ENCODE data around the gene GULP1.
"Not testable (repeated sequence)": the region's sequence is repeated elsewhere in the genome, so short reads cannot be mapped to it uniquely, and the experiment has no call there.

GULP1 gene

DNA sequence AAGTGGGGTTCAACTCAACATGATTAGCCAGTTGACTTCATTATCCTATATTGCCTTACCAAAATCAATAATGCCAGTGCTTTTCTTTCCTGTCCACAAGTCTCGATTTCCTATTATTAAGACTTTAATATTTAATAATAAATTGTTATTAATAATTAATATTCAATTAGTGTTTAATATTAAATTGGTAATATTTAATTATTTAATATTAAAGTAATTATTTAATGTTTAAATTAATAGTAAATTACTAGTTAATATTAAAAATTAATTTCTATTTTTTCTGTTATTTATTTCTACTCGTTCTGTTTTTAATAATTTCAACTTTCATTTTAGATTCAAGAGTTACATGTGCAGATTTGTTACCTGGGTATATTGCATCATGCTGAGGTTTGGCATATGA is 243.2 kb downstream of the GULP1 start:
- DNase-seq: no peak
- in situ Hi-C loops (cut with HindIII; ENCODE audit: low pct_ligation_motif_present, low pct_unique_long_range_greater_than_20kb, low sequenced_read_pairs): no loop called here

DNA sequence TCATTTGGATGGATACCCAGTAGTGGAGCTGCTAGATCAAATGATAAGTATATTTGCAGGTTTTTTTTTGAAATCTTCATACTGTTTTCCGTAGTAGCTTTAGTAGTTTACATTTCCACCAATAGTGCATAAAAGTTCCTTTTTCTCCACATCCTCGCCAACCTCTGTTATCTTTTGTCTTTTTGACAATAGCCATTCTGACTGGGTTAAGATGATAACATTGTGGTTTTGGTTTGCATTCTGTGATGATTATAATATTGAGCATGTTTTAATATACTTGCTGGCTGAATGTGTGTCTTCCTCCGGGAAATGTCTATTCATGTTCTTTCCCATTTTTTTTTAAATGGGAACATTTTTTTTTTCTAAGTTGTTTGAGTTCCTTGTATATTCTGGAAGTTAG is 260.0 kb downstream of the GULP1 start:
- DNase-seq: no peak
- in situ Hi-C loops (cut with HindIII; ENCODE audit: low pct_ligation_motif_present, low pct_unique_long_range_greater_than_20kb, low sequenced_read_pairs): no loop called here

DNA sequence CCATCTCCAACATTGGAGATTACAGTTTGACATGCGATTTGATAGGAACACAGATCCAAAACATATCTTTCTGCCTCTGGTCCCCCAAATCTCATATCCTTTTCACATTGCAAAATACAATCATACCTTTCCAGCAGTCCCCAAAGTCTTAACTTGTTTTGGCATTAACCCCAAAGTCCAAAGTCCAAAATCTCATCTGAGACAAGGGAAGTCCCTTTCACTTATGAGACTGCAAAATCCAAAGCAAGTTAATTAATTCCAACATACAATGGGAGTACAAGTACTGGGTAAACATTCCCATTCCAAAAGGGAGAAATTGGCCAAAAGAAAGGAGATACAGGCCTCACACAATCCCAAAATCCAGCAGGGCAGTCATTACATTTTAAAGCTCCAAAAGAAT is 265.4 kb downstream of the GULP1 start:
- DNase-seq: no peak
- in situ Hi-C loops (cut with HindIII; ENCODE audit: low pct_ligation_motif_present, low pct_unique_long_range_greater_than_20kb, low sequenced_read_pairs): no loop called here

DNA sequence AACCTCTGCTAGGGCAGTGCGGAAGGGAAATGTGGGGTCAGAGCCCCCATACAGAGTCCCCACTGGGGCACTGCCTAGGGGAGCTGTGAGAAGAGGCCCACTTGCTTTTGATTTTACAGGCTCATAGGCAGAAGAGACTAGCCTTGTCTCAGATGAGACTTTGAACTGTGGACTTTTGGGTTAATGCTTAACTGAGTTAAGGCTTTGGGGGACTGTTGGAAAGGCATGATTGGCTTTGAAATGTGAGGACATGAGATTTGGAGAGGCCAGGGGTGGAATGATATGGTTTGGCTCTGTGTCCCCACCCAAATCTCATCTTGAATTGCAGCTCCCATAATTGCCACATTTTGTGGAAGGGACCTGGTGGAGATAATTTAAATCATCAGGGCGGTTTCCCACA is 267.8 kb downstream of the GULP1 start:
- DNase-seq; in situ Hi-C loops (cut with HindIII; ENCODE audit: low pct_ligation_motif_present, low pct_unique_long_range_greater_than_20kb, low sequenced_read_pairs): not testable (repeated sequence)

DNA sequence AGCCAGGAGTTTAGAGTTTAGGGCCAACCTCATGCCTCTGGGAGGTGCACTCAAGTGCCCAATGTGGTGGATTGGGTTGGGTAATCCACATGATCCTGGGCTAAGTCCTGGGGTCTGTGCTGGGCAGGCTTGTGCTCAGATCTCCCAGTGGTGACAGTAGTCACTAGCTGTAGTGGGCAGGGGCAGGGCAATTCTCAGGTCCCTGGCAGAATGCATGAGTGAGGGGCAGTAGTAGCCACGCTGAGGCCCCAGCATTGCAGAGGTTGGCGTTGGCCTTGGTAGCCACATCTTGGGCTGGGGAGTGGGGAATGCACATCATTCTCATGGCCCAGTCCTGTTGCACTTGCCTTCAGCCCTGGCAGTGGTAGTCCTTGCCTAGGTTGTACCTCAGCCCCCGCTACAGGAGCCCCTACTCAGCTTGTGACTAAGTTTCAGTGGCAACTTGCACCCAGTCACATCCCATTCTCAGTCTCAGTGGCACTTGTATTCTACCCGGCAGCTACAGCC is 269.9 kb downstream of the GULP1 start:
- no peak for DNase-seq
- in situ Hi-C loops (cut with HindIII; ENCODE audit: low pct_ligation_motif_present, low pct_unique_long_range_greater_than_20kb, low sequenced_read_pairs): no loop called here

DNA sequence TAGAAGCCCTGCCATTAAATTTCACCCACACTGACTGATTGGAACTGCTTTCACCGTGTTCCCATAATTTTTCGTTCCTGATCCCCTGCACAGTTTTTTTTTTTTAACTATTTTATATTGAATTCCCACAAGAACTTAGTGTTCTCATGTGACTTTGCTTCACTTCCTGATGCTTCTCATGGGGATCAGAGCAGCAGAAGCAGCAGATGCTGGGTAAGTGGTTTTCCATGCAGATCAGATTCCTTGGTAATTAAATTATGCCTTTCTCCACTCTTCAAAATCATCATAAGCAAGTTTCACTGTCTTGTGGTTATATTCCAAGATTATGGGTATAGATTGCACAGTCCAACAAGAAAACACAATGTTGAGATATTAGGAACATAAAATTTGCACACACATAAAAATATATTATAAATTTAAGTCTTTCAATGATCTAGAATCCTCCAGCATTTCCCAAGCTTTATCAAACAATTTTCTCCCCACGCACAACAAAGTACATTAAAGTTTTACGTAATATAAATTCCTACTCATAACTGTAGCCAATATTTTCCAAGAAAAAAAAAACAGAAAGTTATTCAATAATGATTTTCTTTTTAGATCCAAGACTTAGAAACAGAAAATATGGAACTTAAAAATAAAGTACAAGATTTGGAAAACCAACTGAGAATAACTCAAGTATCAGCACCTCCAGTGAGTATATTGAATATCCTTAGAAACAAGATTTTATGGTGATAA is 277.9 kb downstream of the GULP1 start:
- DNase-seq: no peak
- in situ Hi-C loops (cut with HindIII; ENCODE audit: low pct_ligation_motif_present, low pct_unique_long_range_greater_than_20kb, low sequenced_read_pairs): no loop called here

DNA sequence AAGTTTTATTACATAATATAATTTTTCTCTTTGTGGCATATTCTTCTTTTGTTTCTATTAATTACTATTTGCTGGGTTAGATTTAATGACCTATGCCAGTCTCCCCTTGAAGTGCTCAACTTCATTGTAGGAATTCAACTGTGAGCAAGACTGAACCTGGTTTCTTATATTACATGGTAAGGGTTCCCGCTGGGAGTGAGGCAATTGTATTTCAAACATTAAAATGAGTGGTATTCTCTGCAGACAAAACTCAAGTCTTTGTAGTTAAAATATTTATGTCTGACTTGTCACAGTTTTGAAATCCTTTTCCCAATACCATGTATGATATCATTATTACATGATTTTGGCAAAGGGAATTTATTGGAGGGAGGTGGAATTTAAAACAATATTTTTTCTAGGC is 278.7 kb downstream of the GULP1 start:
- DNase-seq: no peak
- in situ Hi-C loops (cut with HindIII; ENCODE audit: low pct_ligation_motif_present, low pct_unique_long_range_greater_than_20kb, low sequenced_read_pairs): no loop called here

DNA sequence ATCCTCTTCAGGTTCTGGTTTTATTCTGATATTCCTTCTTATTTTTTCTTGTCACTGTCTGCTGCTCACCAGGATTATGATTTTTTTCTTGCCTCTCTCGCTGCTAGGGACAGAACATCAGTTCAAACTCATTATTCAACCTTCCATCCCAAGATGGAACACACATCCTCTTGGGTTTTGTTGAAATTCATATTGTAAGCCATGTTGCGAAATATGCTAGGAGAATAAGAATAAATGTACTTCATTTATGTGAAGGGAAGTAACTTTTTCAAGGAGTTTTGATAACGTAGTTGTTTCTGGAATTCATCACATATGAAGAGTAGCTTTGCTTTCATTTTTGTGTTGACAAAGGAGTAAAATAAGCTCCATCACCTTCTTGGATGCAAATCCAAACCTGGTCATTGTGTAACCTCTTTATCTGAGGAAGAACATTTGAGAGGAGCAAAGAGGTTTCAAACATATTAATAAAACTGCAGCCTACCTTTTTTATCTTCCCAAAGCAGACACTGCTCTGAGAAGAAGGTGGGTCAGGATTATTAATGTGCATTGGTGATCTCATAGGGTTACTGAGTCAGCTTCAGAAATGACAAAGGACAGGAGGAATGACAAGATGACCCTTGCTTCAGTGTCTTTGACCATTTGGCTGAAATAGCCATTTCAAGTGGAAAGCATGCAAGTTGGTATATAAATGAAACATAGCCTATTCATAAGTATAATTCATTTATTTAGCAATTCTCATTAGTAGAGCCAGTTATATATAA is 280.0 kb downstream of the GULP1 start:
- DNase-seq: no peak
- in situ Hi-C loops (cut with HindIII; ENCODE audit: low pct_ligation_motif_present, low pct_unique_long_range_greater_than_20kb, low sequenced_read_pairs): no loop called here

DNA sequence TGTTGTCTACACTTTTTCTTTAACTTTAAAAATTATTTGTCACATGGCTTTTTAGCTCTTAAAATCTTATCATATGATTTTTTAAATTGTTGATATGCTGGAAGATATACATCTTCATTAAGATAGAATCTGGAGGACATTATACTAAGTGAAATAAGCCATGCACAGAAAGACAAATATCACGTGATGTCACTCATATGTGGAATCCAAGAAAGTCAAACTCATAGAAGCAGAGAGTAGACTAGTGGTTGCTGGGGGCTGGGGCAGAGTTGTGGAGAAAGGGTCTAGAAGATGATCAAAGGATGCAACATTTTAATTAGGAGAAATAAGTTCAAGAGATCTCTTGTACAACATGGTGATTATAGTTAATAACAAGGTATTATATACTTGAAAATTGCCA is 280.9 kb downstream of the GULP1 start:
- DNase-seq: no peak
- in situ Hi-C loops (cut with HindIII; ENCODE audit: low pct_ligation_motif_present, low pct_unique_long_range_greater_than_20kb, low sequenced_read_pairs): no loop called here

DNA sequence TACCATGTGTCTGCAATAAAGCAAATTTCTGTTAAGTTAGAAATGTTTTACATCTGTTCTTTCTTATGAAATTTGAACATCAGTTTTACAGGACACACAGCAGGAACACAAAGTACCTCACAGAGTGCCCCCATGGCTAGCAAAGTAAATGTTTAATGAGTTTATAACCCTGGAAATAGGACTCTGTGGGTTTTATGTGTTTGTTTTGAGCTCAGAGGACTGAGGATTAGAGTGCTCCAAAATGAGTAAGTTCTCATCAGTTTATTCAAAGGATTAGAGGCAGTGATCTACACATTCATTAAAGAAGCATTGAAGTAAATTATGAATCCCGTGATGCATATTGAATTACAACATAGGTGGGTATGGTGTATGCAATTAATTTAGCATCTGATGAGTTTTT is 281.8 kb downstream of the GULP1 start:
- no peak for DNase-seq
- in situ Hi-C loops (cut with HindIII; ENCODE audit: low pct_ligation_motif_present, low pct_unique_long_range_greater_than_20kb, low sequenced_read_pairs): no loop called here

DNA sequence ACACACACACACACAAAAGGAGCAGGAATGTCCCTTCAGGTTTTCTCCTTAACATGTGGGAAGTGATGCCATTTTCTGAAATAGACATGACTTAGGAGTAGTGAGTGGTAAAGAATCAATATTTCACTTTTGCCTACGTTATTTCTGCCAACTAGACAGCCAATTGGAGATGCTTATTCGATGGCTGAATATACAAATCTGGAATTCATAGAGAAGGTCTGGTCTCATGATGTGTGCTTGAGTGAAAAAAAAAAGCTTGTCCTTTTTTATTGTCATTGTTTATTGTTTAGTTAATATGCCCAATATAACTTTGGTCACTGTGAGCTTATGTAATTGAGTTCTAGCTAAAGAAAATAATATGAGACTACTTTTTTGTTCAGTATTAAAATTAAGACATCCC is 284.3 kb downstream of the GULP1 start:
- in situ Hi-C loops (cut with HindIII; ENCODE audit: low pct_ligation_motif_present, low pct_unique_long_range_greater_than_20kb, low sequenced_read_pairs): no loop called here
- DNase-seq: no peak

DNA sequence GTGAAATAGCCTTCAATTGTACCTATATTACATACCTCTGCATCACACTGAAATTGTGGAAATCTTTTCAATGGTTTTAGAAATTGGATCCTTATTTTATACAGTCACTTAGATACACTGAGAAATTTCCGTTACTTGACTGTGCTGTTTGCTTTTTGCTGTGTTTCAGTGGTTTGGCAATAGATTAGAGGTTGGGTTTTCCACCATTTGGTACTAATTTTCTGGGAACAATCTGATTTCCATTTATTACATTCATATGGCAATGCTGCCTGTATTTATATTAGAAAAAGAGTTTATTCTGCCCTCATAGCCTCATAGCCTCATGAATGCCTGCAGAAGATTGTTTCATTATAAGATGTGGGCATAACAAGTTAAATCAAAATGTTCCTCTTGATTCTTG is 285.0 kb downstream of the GULP1 start:
- in situ Hi-C loops (cut with HindIII; ENCODE audit: low pct_ligation_motif_present, low pct_unique_long_range_greater_than_20kb, low sequenced_read_pairs): no loop called here

DNA sequence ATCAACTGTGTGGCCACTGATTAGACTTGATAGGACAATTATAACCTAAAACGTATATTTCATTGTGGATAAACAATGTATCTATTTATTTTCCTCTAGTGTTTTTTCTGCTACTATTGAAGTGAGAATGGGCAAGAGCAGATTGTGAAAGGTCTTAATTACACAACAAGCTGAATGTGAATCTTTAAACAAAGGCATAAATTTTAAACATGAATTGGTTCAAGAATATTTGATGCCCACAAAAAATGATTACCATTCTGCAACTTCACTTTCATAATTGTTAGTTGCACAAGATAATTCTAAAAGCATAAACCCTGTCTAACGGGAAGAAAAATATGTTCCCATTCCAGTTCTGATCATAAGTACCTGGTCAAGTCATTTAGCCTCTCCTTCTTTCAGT is 285.6 kb downstream of the GULP1 start:
- no peak for DNase-seq
- in situ Hi-C loops (cut with HindIII; ENCODE audit: low pct_ligation_motif_present, low pct_unique_long_range_greater_than_20kb, low sequenced_read_pairs): no loop called here

More for the DNA sequence above, 285.0 kb downstream of the GULP1 start:
- no peak for DNase-seq

DNA sequence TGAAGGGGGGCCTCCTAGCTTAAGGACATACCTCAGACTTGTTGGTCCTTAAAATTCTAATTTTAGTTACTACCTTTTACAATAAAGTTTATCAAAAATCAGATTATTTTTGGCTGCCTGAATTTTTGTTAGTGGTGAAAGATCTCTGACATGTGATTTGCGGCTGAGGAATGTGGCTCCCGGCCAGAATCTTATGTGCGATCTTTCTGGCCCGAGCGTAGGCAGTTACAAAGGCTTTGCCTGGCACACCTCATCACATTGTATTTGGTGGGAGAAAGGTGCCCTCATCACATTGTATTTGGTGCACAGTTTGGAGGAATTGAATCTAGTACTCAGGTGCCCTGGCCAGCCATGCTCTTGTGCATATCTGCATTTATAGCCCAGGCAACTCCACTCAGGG is 289.1 kb downstream of the GULP1 start:
- in situ Hi-C loops (cut with HindIII; ENCODE audit: low pct_ligation_motif_present, low pct_unique_long_range_greater_than_20kb, low sequenced_read_pairs): no loop called here
- no peak for DNase-seq

DNA sequence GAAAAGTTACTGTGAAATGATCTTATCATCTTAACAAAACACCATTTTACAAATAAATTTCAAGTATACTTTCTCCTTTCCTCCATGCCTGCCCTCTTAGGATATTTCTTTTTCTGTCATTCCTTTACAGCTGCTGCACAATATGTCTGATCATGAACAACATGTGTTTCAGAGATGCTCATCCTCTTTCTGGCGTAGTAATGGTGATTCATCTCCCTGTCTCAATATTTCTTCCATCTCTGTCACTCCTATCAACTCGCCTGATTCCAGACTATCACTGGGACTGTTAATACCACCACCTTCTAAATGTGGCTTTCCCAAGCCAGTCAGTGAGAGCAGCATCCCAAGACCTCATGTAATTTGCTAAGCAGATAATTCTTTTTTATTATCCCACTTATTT is 290.5 kb downstream of the GULP1 start:
- in situ Hi-C loops (cut with HindIII; ENCODE audit: low pct_ligation_motif_present, low pct_unique_long_range_greater_than_20kb, low sequenced_read_pairs): no loop called here
- no peak for DNase-seq

DNA sequence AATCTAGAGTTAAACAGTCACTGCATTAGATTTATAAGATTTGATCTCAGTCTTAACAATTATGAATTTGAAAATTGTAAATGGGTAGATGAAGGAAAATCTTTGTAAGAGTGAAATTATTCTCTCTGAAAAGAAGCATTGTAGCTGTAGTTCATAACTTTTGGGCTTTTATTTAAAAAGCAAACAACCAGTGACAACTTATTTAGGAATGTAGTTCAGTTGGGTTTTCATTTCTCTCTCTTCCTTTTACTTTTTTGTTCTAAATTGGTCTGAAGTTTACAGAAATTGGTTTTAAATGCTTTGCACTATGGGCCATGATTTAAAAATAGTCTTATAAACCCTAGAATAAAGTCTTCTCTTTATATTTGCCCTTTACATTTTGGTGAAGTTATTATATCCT is 296.6 kb downstream of the GULP1 start:
- no peak for DNase-seq
- in situ Hi-C loops (cut with HindIII; ENCODE audit: low pct_ligation_motif_present, low pct_unique_long_range_greater_than_20kb, low sequenced_read_pairs): no loop called here

DNA sequence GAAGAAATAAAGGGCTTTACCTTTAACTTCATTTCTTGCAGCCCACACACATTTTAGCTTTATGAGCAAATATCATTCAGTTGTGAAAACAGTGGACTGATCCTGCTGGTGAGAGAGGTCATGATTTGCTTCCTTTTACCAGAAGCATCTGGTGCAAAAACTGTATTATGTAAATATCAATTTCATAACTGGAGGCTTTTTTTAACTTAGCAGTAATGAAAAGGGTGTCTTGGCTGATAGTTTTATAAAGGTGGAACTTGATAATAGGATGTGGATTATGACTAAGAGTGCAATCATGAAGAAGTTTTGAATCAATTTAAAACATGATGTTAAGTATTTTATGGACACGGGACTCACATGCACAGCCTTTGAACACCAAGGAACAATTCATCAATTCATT is 304.4 kb downstream of the GULP1 start:
- in situ Hi-C loops (cut with HindIII; ENCODE audit: low pct_ligation_motif_present, low pct_unique_long_range_greater_than_20kb, low sequenced_read_pairs): no loop called here
- no peak for DNase-seq

DNA sequence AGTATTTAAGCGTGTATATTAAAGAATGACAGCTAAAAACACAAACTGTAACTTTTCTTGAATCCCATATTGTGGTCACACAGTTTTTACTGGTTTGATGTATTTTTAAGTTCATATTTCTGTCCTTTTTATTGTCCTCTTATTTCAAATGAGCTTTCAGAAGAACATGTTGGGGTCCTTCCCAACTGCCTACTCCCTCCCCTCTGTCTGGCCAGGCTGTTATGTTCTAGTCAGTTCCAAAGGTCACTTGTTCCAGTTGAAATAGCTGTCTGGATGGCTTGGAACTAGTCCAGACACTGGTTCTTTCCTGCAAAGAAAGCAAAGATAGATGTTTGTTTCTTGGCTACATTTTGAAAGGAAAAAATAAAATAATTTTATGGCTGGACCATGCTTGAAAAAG is 306.9 kb downstream of the GULP1 start:
- DNase-seq: peak; percentile 20

DNA sequence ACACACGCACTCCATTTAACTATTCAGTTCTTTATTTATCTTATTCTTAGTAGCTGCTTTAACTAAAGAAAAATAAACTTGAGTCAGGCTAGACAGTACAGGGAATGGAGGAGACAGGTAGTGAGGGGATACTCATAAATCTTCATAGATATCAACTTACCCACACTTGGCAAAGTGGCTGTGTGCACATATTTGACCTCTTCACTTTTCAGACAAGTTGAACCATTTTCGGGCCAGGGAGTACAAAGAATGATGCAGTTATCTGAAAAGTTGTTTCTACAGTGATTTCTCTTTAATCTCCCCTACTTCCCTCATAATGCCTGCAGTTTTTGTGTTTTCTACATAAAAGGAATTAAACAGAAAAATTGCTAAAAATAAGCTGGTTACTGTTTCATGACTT is 307.5 kb downstream of the GULP1 start:
- DNase-seq: no peak
- in situ Hi-C loops (cut with HindIII; ENCODE audit: low pct_ligation_motif_present, low pct_unique_long_range_greater_than_20kb, low sequenced_read_pairs): no loop called here

More for the DNA sequence above, 306.9 kb downstream of the GULP1 start:
- in situ Hi-C loops (cut with HindIII; ENCODE audit: low pct_ligation_motif_present, low pct_unique_long_range_greater_than_20kb, low sequenced_read_pairs): no loop called here
